HG03354 (cell line): ENCODE measurements around the gene GRID2IP.
A peak's percentile ranks its signal among the peaks of the same experiment; 100 is the strongest.
"Not testable (repeated sequence)": the region's sequence is repeated elsewhere in the genome, so short reads cannot be mapped to it uniquely, and the experiment has no call there.

ENCODE experiments used
- ATAC-seq: cut with Tn5 transposase; IDR thresholded peaks from one replicate; pipeline ENCODE4 v1.9.1; 2021; ENCODE audit warnings: mild to moderate bottlenecking; ENCODE audit not compliant: unreplicated experiment, poor library complexity, severe bottlenecking

The GRID2IP gene

GRCh38 chr7:6551016-6551511 is at the start of gene GRID2IP:
Gene GRID2IP (minus strand): TSS chr7:6551461. CDS start chr7:6551436, 25 bp downstream.
- ATAC-seq: no peak

- ATAC-seq: no peak
Measured at GRCh38 chr7:6600093-6600492, 48.8 kb upstream of the GRID2IP start.

- ATAC-seq: peak; percentile 35
Measured at GRCh38 chr7:6590645-6591110, 39.4 kb upstream of the GRID2IP start.

GRCh38 chr7:6589829-6590644 is 38.8 kb upstream of the GRID2IP start, which contains the start of gene INTS15:
Gene INTS15 (plus strand): TSS chr7:6590021. CDS start chr7:6590284, 263 bp downstream.
- peak; percentile 86 for ATAC-seq

- no peak for ATAC-seq
Measured at GRCh38 chr7:6589151-6589828, 38.0 kb upstream of the GRID2IP start.

- ATAC-seq: no peak
Measured at GRCh38 chr7:6588566-6588965, 37.3 kb upstream of the GRID2IP start.

- not testable (repeated sequence) for ATAC-seq
Measured at GRCh38 chr7:6585746-6586432, 34.6 kb upstream of the GRID2IP start.

- ATAC-seq: no peak
Measured at GRCh38 chr7:6579446-6579845, 28.2 kb upstream of the GRID2IP start.

- no peak for ATAC-seq
Measured at GRCh38 chr7:6578114-6579084, 27.1 kb upstream of the GRID2IP start.

- peak; percentile 98 for ATAC-seq
Measured at GRCh38 chr7:6577369-6578113, 26.3 kb upstream of the GRID2IP start, which contains the start of gene ZDHHC4. Gene ZDHHC4 (plus strand): TSS chr7:6577454. CDS start chr7:6580562, 3,108 bp downstream.

GRCh38 chr7:6576867-6577368 is 25.7 kb upstream of the GRID2IP start:
- ATAC-seq: not testable (repeated sequence)

GRCh38 chr7:6576024-6576866 is 25.0 kb upstream of the GRID2IP start:
- ATAC-seq: no peak

- no peak for ATAC-seq
Measured at GRCh38 chr7:6575281-6576023, 24.2 kb upstream of the GRID2IP start.

GRCh38 chr7:6571160-6571779 is 20.0 kb upstream of the GRID2IP start:
- ATAC-seq: no peak

- no peak for ATAC-seq
Measured at GRCh38 chr7:6567886-6568285, 16.6 kb upstream of the GRID2IP start.

- ATAC-seq: no peak
Measured at GRCh38 chr7:6565655-6566054, 14.4 kb upstream of the GRID2IP start.
